CD4-positive, alpha-beta T cell treated with Interleukin-15 for 1 hour (primary cell): ENCODE measurements around the gene TPK1.
"Not testable (repeated sequence)": the region's sequence is repeated elsewhere in the genome, so short reads cannot be mapped to it uniquely, and the experiment has no call there.

Experiments used
- DNase-seq: peaks from one replicate; pipeline ENCODE4 v3.0.0-alpha.2; 2020

TPK1 gene

GRCh38 chr7:144775749-144776148 lies 60.1 kb downstream of the TPK1 start:
- no peak for DNase-seq

- DNase-seq, result no peak
Measured at GRCh38 chr7:144771927-144772326, 63.9 kb downstream of the TPK1 start.

- DNase-seq, result no peak
Measured at GRCh38 chr7:144771174-144771573, 64.7 kb downstream of the TPK1 start.

GRCh38 chr7:144769352-144769751 lies 66.5 kb downstream of the TPK1 start:
- DNase-seq, result no peak

- no peak for DNase-seq
Measured at GRCh38 chr7:144768633-144769032, 67.2 kb downstream of the TPK1 start.

- no peak for DNase-seq
Measured at GRCh38 chr7:144763291-144763690, 72.6 kb downstream of the TPK1 start.

- no peak for DNase-seq
Measured at GRCh38 chr7:144762853-144763252, 73.0 kb downstream of the TPK1 start.

GRCh38 chr7:144761493-144761892 lies 74.4 kb downstream of the TPK1 start:
- DNase-seq, result no peak

GRCh38 chr7:144759653-144760052 lies 76.2 kb downstream of the TPK1 start:
- DNase-seq, result no peak

- DNase-seq, result no peak
Measured at GRCh38 chr7:144747936-144748335, 87.9 kb downstream of the TPK1 start.

GRCh38 chr7:144738708-144739314 lies 97.0 kb downstream of the TPK1 start:
- DNase-seq, result no peak

GRCh38 chr7:144738146-144738545 lies 97.7 kb downstream of the TPK1 start:
- DNase-seq, result no peak

- DNase-seq, result no peak
Measured at GRCh38 chr7:144736880-144737493, 98.9 kb downstream of the TPK1 start.

- no peak for DNase-seq
Measured at GRCh38 chr7:144735505-144736276, 100.2 kb downstream of the TPK1 start.

GRCh38 chr7:144731661-144732351 lies 104.0 kb downstream of the TPK1 start:
- DNase-seq, result no peak

- DNase-seq, result no peak
Measured at GRCh38 chr7:144730224-144730623, 105.6 kb downstream of the TPK1 start.

- DNase-seq, result no peak
Measured at GRCh38 chr7:144729226-144729625, 106.6 kb downstream of the TPK1 start.

- no peak for DNase-seq
Measured at GRCh38 chr7:144728551-144728950, 107.3 kb downstream of the TPK1 start.

GRCh38 chr7:144726840-144727239 lies 109.0 kb downstream of the TPK1 start:
- DNase-seq, result not testable (repeated sequence)

- no peak for DNase-seq
Measured at GRCh38 chr7:144725070-144725469, 110.8 kb downstream of the TPK1 start.

- no peak for DNase-seq
Measured at GRCh38 chr7:144723301-144723700, 112.6 kb downstream of the TPK1 start.

- DNase-seq, result no peak
Measured at GRCh38 chr7:144720710-144721109, 115.1 kb downstream of the TPK1 start.

GRCh38 chr7:144720149-144720548 lies 115.7 kb downstream of the TPK1 start:
- DNase-seq, result no peak

GRCh38 chr7:144717720-144718119 lies 118.1 kb downstream of the TPK1 start:
- no peak for DNase-seq
